Breast epithelium (tissue), 3 donors: ENCODE data around the gene E4F1.

Experiments
- CTCF ChIP-seq, 3 donors: fragments of 450-650 bp; IDR thresholded peaks; one replicate each; pipeline ENCODE4 v1.5.1; 2016 to 2017; ENCODE audit warnings: antibody characterized with exemption in 3 of 3, mild to moderate bottlenecking in 3 of 3, moderate library complexity in 3 of 3
- POLR2A ChIP-seq: fragments of 450-650 bp; IDR thresholded peaks from one replicate; pipeline ENCODE4 v1.6.1; 2016; ENCODE audit warnings: antibody characterized with exemption, mild to moderate bottlenecking, moderate library complexity
- POLR2AphosphoS5 ChIP-seq, 3 donors: sonication (generic); formaldehyde crosslinking; IDR thresholded peaks; one replicate each; pipeline ENCODE4 v1.6.1; 2017; ENCODE audit warnings: antibody characterized with exemption in 3 of 3

- TF ChIP-seq CTCF (IDR thresholded peaks at IDR 0.05) (no peak), POLR2A (no peak), POLR2AphosphoS5 (IDR thresholded peaks at IDR 0.05) (no peak)
Measured at GRCh38 chr16:2237102-2237482, 13.7 kb downstream of the E4F1 start.
